ENCODE results near the gene PCED1A.
"Not testable (repeated sequence)": the region's sequence is repeated elsewhere in the genome, so short reads cannot be mapped to it uniquely, and the experiment has no call there.

PCED1A gene

GRCh38 chr20:2814076-2814475, 26.4 kb downstream of the PCED1A start:
- no peak overlapping the region for H3K4me3 ChIP-seq (ENCODE audit: low read length)
- DNase-seq (ENCODE audit: low read depth) = no peak
- TF ChIP-seq CTCF (IDR thresholded peaks at IDR 0.05; ENCODE audit: insufficient read depth, low read depth, low read length, missing control alignments) = no peak

DNA sequence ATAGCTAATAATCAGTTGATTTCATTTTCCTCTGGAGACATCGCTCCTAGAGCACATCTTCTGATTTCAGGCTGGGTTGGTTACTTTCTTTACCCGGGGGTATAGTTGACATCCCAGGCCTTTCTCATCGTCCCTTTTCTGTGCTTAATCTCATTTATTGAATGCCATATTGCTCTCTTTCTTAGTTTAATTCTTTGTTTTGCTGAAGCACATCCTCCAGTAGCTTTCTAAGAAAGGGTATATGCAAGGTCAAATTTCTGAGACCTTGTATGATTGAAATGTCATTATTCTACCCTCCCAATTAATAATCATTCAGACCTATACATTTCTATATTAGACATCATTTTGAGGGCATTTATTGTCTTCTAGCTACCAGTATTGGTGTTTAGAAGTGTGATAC, 28.3 kb downstream of the PCED1A start:
- no peak for DNase-seq (ENCODE audit: low read depth)
- no peak overlapping the region for H3K4me3 ChIP-seq (ENCODE audit: low read length)
- no peak for TF ChIP-seq CTCF (IDR thresholded peaks at IDR 0.05; ENCODE audit: insufficient read depth, low read depth, low read length, missing control alignments)

DNA sequence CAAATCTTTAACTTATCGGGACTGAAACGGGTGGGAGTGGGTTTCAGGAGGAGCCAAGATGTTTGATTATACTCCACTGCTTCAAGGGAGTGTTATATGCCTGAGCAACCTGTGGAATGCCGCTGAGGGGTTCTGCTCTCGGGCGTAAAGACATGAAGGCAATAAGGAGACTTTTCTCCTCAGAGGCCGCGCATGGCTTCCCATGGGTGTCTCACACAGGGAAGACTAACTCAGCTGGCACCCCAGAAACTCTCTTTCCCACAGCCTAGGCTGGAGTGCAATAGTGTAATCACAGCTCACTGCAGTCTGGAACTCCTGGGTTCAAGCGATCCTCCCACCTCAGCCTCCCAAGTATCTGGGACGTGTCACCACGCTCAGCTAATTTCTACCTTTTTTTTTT, 30.8 kb downstream of the PCED1A start:
- H3K4me3 ChIP-seq (ENCODE audit: low read length) = no peak overlapping the region
- no peak for TF ChIP-seq CTCF (IDR thresholded peaks at IDR 0.05; ENCODE audit: insufficient read depth, low read depth, low read length, missing control alignments)
- DNase-seq (ENCODE audit: low read depth) = no peak

DNA sequence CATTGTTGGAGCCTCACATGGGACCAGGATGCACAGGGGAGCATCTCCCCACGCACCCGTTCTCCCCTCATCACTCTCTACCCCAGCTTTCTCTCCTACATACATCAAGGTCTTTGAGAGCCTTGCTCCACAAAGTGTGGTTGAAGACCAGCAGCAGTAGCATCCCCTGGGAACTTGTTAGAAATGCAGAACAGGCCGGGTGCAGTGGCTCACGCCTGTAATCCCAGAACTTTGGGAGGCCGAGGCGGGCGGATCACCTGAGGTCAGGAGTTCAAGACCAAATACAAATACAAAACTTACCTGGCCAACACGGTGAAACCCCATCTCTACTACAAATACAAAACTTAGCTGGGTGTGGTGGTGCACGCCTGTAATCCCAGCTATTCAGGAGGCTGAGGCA, 32.5 kb downstream of the PCED1A start:
- DNase-seq (ENCODE audit: low read depth); H3K4me3 ChIP-seq (ENCODE audit: low read length): not testable (repeated sequence)

- DNase-seq (ENCODE audit: low read depth) = no peak
- TF ChIP-seq CTCF (IDR thresholded peaks at IDR 0.05; ENCODE audit: insufficient read depth, low read depth, low read length, missing control alignments) = no peak
Measured at GRCh38 chr20:2807019-2807418, 33.4 kb downstream of the PCED1A start.

GRCh38 chr20:2806351-2806701, 34.1 kb downstream of the PCED1A start:
- H3K4me3 ChIP-seq (ENCODE audit: low read length) = no peak overlapping the region
- no peak for TF ChIP-seq CTCF (IDR thresholded peaks at IDR 0.05; ENCODE audit: insufficient read depth, low read depth, low read length, missing control alignments)
- no peak for DNase-seq (ENCODE audit: low read depth)

More at GRCh38 chr20:2807019-2807418, 33.4 kb downstream of the PCED1A start:
- H3K4me3 ChIP-seq (ENCODE audit: low read length) = no peak overlapping the region

GRCh38 chr20:2805689-2806350, 34.6 kb downstream of the PCED1A start:
- TF ChIP-seq CTCF (IDR thresholded peaks at IDR 0.05; ENCODE audit: insufficient read depth, low read depth, low read length, missing control alignments) = no peak
- no peak for DNase-seq (ENCODE audit: low read depth)
- no peak overlapping the region for H3K4me3 ChIP-seq (ENCODE audit: low read length)
